ENCODE results near the gene CTPS2. TPM values are rescaled to one million over a fixed set of nuclear protein-coding genes. Genes with fewer than 3 reads are reported as not detected.

CTPS2 gene
- total and polyA plus RNA-seq, 2 experiments from 2014 or later, result 10.4 to 35.5 TPM

DNA sequence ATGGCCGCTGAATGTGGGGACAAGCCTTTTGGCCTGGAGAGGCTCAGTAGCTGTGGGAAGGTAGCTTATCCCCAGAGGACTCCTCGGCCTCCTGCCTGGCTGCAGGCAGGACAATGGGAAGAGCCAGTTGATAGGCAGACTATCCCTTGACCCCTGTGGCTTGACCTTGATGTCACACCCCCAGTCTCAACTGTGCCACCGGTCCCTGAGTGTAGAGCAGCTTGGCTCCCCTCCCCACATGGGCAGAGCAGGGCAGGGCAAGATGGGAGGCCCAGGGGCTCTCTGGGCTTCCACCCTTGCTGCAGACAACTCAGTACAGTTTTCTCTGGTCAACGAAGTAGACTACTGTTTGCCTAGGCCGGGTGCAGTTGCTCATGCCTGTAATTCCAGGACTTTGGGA lies 32.6 kb upstream of the CTPS2 start (continued):
- TF ChIP-seq STAT1 (IDR thresholded peaks at IDR 0.05; ENCODE audit: unreplicated experiment), result no peak

DNA sequence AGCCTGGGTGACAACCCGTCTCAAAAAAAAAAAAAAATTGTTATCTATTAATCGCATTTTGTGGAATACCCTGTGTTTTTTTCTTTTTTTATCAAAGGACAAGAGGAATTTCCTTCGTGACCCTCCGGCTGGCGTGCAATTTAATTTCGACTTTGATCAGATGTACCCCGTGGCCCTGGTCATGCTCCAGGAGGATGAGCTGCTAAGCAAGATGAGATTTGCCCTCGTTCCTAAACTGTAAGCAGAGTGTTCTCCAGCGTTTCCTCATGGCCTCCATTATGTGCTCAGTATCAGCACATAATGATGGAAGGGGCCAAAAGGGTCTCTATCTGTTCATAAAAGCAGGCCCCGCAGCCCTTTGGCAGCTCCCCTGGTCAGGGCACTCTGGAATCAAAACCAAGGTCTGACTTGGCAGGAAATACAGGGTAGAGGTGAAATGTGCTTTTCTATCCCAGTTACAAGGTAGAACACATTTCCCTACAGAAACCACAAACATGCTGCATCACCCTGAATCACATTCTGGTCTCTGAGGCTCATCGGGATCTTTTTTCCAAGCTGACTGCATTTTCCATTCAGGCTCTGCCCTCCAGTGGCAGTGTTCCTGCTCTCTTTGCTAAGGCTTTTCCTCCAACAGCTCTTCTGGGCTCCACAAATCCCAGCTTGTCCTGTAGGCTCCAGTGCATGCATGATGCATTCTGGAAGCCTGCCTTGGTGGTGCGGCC lies 31.3 kb upstream of the CTPS2 start:
- H3K4me1 Mint-ChIP-seq, result peaks cover 4% of the 10 kb centered on the region; the same call in 1 of the 3 replicates
- no peak overlapping the region for H3K4me3 Mint-ChIP-seq
- H3K36me3 Mint-ChIP-seq (ENCODE audit: low read depth), result peaks cover 57% of the 10 kb centered on the region
- Histone ChIP-seq H3K4me3 (no peak overlapping the region), H3F3A (replicated peaks; ENCODE audit: low read depth) (no peaks in the 10 kb centered on the region), H4K20me1 (replicated peaks; ENCODE audit: insufficient read depth) (no peaks in the 10 kb centered on the region), H3K4me1 (ENCODE audit: insufficient read depth) (no peaks in the 10 kb centered on the region), H3K36me3 (ENCODE audit: insufficient read depth) (peaks cover 9% of the 10 kb centered on the region; the same call in 1 of the 2 replicates), H3K27me3 (ENCODE audit: insufficient read depth) (no peaks in the 10 kb centered on the region), H3K4me2 (no peak overlapping the region), H3K79me2 (replicated peaks; ENCODE audit: insufficient read depth) (no peaks in the 10 kb centered on the region), H3K27ac (ENCODE audit: low read depth) (no peak overlapping the region), H2AFZ (no peak overlapping the region), H3K9me2 (ENCODE audit: insufficient read depth) (no peaks in the 10 kb centered on the region)
- ATAC-seq (no peak), DNase-seq (ENCODE audit: low spot score) (no peak)
- H3K9me3 Mint-ChIP-seq, result no peaks in the 10 kb centered on the region
- peaks cover 2% of the 10 kb centered on the region for H3K27me3 Mint-ChIP-seq (ENCODE audit: insufficient read depth, low read depth, poor library complexity)
- TF ChIP-seq, protein P1, sequence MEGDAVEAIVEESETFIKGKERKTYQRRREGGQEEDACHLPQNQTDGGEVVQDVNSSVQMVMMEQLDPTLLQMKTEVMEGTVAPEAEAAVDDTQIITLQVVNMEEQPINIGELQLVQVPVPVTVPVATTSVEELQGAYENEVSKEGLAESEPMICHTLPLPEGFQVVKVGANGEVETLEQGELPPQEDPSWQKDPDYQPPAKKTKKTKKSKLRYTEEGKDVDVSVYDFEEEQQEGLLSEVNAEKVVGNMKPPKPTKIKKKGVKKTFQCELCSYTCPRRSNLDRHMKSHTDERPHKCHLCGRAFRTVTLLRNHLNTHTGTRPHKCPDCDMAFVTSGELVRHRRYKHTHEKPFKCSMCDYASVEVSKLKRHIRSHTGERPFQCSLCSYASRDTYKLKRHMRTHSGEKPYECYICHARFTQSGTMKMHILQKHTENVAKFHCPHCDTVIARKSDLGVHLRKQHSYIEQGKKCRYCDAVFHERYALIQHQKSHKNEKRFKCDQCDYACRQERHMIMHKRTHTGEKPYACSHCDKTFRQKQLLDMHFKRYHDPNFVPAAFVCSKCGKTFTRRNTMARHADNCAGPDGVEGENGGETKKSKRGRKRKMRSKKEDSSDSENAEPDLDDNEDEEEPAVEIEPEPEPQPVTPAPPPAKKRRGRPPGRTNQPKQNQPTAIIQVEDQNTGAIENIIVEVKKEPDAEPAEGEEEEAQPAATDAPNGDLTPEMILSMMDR (conservative IDR thresholded peaks at IDR 0.05; ENCODE audit: low read depth in 2 of 2), result peak in 1 of 2 experiments; percentile 20; a peak in 2 of 4 replicates
- TF ChIP-seq CREB1 (CRISPR knock-in tag; IDR thresholded peaks at IDR 0.05; ENCODE audit: low read depth), result no peak
- no peak overlapping the region for H3K27ac Mint-ChIP-seq

DNA sequence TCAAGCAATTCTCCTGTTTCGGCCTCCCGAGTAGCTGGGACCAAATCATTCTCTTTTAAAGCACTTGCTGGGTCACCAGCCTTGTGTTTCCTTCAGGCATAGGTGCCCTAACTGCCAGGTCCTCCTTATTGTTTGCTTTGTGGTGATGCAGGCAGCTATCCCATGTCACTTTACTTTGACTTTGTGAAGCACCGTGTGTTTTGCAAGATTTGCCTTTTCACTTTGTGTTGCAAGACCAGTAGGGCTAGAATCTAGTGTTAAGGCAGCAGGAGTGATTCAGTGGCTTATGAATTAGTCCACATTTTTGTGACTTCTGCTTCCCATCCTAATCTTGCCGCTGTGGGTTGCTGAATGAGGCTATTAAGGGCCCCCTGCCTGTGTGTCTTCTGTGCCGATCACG lies 27.1 kb upstream of the CTPS2 start:
- H3K27ac Mint-ChIP-seq, result no peak overlapping the region
- Histone ChIP-seq H2AFZ (no peak overlapping the region), H3K4me3 (no peak overlapping the region), H3F3A (replicated peaks; ENCODE audit: low read depth) (no peaks in the 10 kb centered on the region), H3K36me3 (ENCODE audit: insufficient read depth) (peaks cover 9% of the 10 kb centered on the region; the same call in 1 of the 2 replicates), H3K4me2 (no peak overlapping the region), H4K20me1 (replicated peaks; ENCODE audit: insufficient read depth) (no peaks in the 10 kb centered on the region), H3K27ac (ENCODE audit: low read depth) (no peak overlapping the region), H3K4me1 (ENCODE audit: insufficient read depth) (no peaks in the 10 kb centered on the region), H3K9me2 (ENCODE audit: insufficient read depth) (no peaks in the 10 kb centered on the region), H3K27me3 (ENCODE audit: insufficient read depth) (no peaks in the 10 kb centered on the region), H3K79me2 (replicated peaks; ENCODE audit: insufficient read depth) (no peaks in the 10 kb centered on the region)
- H3K36me3 Mint-ChIP-seq (ENCODE audit: low read depth), result peaks cover 64% of the 10 kb centered on the region
- H3K4me1 Mint-ChIP-seq, result peaks cover 4% of the 10 kb centered on the region; the same call in 1 of the 3 replicates
- no peak for DNase-seq (ENCODE audit: low spot score)
- no peaks in the 10 kb centered on the region for H3K9me3 Mint-ChIP-seq
- H3K27me3 Mint-ChIP-seq (ENCODE audit: insufficient read depth, low read depth, poor library complexity), result peaks cover 2% of the 10 kb centered on the region
- no peak overlapping the region for H3K4me3 Mint-ChIP-seq
- ATAC-seq, result no peak
- no peak for TF ChIP-seq CREB1 (CRISPR knock-in tag; IDR thresholded peaks at IDR 0.05; ENCODE audit: low read depth)
- no peak for TF ChIP-seq EZH2phosphoT487 (IDR thresholded peaks at IDR 0.05; ENCODE audit: unreplicated experiment)
- no peak for TF ChIP-seq POLR2AphosphoS5 (IDR thresholded peaks at IDR 0.05; ENCODE audit: low read depth)
- TF ChIP-seq STAT1 (IDR thresholded peaks at IDR 0.05; ENCODE audit: unreplicated experiment), result no peak
- no peak for TF ChIP-seq JUNB (IDR thresholded peaks at IDR 0.05; ENCODE audit: unreplicated experiment)
- no peak for TF ChIP-seq ZNF114 (CRISPR knock-in tag; IDR thresholded peaks at IDR 0.05)
- TF ChIP-seq, protein P2, sequence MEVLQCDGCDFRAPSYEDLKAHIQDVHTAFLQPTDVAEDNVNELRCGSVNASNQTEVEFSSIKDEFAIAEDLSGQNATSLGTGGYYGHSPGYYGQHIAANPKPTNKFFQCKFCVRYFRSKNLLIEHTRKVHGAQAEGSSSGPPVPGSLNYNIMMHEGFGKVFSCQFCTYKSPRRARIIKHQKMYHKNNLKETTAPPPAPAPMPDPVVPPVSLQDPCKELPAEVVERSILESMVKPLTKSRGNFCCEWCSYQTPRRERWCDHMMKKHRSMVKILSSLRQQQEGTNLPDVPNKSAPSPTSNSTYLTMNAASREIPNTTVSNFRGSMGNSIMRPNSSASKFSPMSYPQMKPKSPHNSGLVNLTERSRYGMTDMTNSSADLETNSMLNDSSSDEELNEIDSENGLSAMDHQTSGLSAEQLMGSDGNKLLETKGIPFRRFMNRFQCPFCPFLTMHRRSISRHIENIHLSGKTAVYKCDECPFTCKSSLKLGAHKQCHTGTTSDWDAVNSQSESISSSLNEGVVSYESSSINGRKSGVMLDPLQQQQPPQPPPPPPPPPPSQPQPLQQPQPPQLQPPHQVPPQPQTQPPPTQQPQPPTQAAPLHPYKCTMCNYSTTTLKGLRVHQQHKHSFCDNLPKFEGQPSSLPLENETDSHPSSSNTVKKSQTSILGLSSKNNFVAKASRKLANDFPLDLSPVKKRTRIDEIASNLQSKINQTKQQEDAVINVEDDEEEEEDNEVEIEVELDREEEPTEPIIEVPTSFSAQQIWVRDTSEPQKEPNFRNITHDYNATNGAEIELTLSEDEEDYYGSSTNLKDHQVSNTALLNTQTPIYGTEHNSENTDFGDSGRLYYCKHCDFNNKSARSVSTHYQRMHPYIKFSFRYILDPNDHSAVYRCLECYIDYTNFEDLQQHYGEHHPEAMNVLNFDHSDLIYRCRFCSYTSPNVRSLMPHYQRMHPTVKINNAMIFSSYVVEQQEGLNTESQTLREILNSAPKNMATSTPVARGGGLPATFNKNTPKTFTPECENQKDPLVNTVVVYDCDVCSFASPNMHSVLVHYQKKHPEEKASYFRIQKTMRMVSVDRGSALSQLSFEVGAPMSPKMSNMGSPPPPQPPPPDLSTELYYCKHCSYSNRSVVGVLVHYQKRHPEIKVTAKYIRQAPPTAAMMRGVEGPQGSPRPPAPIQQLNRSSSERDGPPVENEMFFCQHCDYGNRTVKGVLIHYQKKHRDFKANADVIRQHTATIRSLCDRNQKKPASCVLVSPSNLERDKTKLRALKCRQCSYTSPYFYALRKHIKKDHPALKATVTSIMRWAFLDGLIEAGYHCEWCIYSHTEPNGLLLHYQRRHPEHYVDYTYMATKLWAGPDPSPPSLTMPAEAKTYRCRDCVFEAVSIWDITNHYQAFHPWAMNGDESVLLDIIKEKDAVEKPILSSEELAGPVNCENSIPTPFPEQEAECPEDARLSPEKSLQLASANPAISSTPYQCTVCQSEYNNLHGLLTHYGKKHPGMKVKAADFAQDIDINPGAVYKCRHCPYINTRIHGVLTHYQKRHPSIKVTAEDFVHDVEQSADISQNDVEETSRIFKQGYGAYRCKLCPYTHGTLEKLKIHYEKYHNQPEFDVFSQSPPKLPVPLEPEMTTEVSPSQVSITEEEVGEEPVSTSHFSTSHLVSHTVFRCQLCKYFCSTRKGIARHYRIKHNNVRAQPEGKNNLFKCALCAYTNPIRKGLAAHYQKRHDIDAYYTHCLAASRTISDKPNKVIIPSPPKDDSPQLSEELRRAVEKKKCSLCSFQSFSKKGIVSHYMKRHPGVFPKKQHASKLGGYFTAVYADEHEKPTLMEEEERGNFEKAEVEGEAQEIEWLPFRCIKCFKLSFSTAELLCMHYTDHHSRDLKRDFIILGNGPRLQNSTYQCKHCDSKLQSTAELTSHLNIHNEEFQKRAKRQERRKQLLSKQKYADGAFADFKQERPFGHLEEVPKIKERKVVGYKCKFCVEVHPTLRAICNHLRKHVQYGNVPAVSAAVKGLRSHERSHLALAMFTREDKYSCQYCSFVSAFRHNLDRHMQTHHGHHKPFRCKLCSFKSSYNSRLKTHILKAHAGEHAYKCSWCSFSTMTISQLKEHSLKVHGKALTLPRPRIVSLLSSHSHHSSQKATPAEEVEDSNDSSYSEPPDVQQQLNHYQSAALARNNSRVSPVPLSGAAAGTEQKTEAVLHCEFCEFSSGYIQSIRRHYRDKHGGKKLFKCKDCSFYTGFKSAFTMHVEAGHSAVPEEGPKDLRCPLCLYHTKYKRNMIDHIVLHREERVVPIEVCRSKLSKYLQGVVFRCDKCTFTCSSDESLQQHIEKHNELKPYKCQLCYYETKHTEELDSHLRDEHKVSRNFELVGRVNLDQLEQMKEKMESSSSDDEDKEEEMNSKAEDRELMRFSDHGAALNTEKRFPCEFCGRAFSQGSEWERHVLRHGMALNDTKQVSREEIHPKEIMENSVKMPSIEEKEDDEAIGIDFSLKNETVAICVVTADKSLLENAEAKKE (CRISPR knock-in tag; IDR thresholded peaks at IDR 0.05), result no peak
- no peak for TF ChIP-seq ZNF331 (CRISPR knock-in tag; IDR thresholded peaks at IDR 0.05; ENCODE audit: low read depth)
